Nephron (organoid): ENCODE data around the gene ATP1B2.

ENCODE experiments used
- H3K27ac Mint-ChIP-seq, 3 experiments: 2 replicates each; pipeline ENCODE4 v1.8.0; 2020; ENCODE audit warnings: mixed read lengths in 3 of 3, mild to moderate bottlenecking in 2 of 3, moderate library complexity in 1 of 3
- H3K27me3 Mint-ChIP-seq: 2 replicates; pipeline ENCODE4 v1.8.0; 2021; ENCODE audit warnings: low read depth, mild to moderate bottlenecking, moderate library complexity, mixed read lengths
- H3K36me3 Mint-ChIP-seq: 2 replicates; pipeline ENCODE4 v1.8.0; 2020; ENCODE audit warnings: low read depth, mixed read lengths
- H3K4me1 Mint-ChIP-seq: 2 replicates; pipeline ENCODE4 v1.8.0; 2020; ENCODE audit warnings: mixed read lengths
- H3K4me3 Mint-ChIP-seq, 3 experiments: 2 replicates each; pipeline ENCODE4 v1.8.0; 2020; ENCODE audit warnings: mild to moderate bottlenecking in 3 of 3, mixed read lengths in 3 of 3, moderate library complexity in 2 of 3
- H3K9me3 Mint-ChIP-seq: 2 replicates; pipeline ENCODE4 v1.8.0; 2020; ENCODE audit warnings: mixed read lengths
- CTCF ChIP-seq, 3 experiments: fragments of 200-600 bp; sonication (generic); IDR thresholded peaks; one replicate each; pipeline ENCODE4 v1.5.0; 2021; ENCODE audit warnings: antibody characterized with exemption in 3 of 3; ENCODE audit not compliant: unreplicated experiment in 3 of 3

Gene ATP1B2

DNA sequence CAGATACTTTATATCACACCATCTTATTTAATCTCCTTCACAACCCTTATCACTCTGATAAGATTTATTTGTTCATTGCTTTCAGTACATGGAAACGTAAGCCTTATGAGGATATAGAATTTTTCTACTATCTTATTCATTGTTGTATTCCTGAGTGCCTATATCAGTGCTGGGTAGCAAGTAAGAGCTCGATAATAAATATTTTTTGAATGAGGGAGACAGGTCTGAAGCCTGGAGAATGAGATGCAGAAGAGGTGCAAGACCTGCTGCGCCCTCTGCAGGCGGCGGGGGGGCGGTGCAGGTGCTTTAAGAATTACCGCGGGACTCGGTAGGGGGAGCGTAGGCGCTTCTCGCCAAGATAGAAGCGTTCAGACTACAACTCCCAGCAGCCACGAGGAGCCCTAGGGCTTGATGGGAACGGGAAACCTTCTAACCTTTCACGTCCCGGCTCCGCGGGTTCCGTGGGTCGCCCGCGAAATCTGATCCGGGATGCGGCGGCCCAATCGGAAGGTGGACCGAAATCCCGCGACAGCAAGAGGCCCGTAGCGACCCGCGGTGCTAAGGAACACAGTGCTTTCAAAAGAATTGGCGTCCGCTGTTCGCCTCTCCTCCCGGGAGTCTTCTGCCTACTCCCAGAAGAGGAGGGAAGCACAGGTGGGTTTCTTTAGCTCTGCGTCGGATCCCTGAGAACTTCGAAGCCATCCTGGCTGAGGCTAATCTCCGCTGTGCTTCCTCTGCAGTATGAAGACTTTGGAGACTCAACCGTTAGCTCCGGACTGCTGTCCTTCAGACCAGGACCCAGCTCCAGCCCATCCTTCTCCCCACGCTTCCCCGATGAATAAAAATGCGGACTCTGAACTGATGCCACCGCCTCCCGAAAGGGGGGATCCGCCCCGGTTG, 37.4 kb downstream of the ATP1B2 start, which contains the start of gene WRAP53:
TSS of gene WRAP53 (plus strand) at position 570 of the 900 bp plus-strand sequence. CDS start at position 742, 172 bp downstream.
- H3K9me3 Mint-ChIP-seq, result no peaks in the 10 kb centered on the region
- no peaks in the 10 kb centered on the region for H3K27me3 Mint-ChIP-seq
- H3K4me1 Mint-ChIP-seq, result peaks cover 22% of the 10 kb centered on the region
- peak within 1 kb of the TSS; percentile 93 to 98 (median 98) for H3K4me3 Mint-ChIP-seq
- TF ChIP-seq CTCF (IDR thresholded peaks at IDR 0.05; ENCODE audit: unreplicated experiment in 3 of 3), result peak; percentile 99 to 100 (median 99)
- H3K27ac Mint-ChIP-seq, result peak within 1 kb of the TSS; percentile 100
- H3K36me3 Mint-ChIP-seq, result peaks cover 12% of the 10 kb centered on the region

DNA sequence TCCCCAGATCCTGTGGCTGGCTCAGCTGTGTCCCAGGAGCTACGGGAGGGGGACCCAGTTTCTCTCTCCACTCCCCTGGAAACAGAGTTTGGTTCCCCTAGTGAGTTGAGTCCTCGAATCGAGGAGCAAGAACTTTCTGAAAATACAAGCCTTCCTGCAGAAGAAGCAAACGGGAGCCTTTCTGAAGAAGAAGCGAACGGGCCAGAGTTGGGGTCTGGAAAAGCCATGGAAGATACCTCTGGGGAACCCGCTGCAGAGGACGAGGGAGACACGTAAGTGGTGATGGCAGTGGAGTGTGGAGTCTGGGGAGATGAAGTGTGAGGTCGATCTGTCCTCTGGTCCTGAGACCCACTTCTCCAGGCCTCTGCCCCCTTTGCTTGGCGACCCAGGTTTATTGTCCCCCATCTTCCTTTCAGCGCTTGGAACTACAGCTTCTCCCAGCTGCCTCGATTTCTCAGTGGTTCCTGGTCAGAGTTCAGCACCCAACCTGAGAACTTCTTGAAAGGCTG, 38.1 kb downstream of the ATP1B2 start:
- no peak for TF ChIP-seq CTCF (IDR thresholded peaks at IDR 0.05; ENCODE audit: unreplicated experiment in 3 of 3)
- Mint-ChIP-seq H3K4me1 (peaks cover 22% of the 10 kb centered on the region), H3K27ac (peak overlapping the region; percentile 100), H3K27me3 (no peaks in the 10 kb centered on the region), H3K9me3 (no peaks in the 10 kb centered on the region), H3K36me3 (peaks cover 16% of the 10 kb centered on the region), H3K4me3 (peak overlapping the region; percentile 93 to 98 (median 98))

GRCh38 chr17:7695586-7695985, 44.9 kb downstream of the ATP1B2 start:
- peaks cover 34% of the 10 kb centered on the region for H3K36me3 Mint-ChIP-seq
- H3K9me3 Mint-ChIP-seq, result no peaks in the 10 kb centered on the region
- H3K27ac Mint-ChIP-seq, result no peak overlapping the region
- H3K4me1 Mint-ChIP-seq, result no peaks in the 10 kb centered on the region
- no peak for TF ChIP-seq CTCF (IDR thresholded peaks at IDR 0.05; ENCODE audit: unreplicated experiment in 3 of 3)
- peaks cover 2% of the 10 kb centered on the region for H3K27me3 Mint-ChIP-seq
- peak overlapping the region in 1 of 3 experiments; percentile 18 for H3K4me3 Mint-ChIP-seq

- H3K4me1 Mint-ChIP-seq, result no peaks in the 10 kb centered on the region
- H3K27me3 Mint-ChIP-seq, result peaks cover 6% of the 10 kb centered on the region
- no peak overlapping the region for H3K27ac Mint-ChIP-seq
- no peak for TF ChIP-seq CTCF (IDR thresholded peaks at IDR 0.05; ENCODE audit: unreplicated experiment in 3 of 3)
- no peaks in the 10 kb centered on the region for H3K9me3 Mint-ChIP-seq
- no peak overlapping the region for H3K4me3 Mint-ChIP-seq
- peaks cover 34% of the 10 kb centered on the region for H3K36me3 Mint-ChIP-seq
Measured at GRCh38 chr17:7697828-7698588, 47.3 kb downstream of the ATP1B2 start.

- Mint-ChIP-seq H3K4me3 (no peak overlapping the region), H3K36me3 (peaks cover 28% of the 10 kb centered on the region), H3K27ac (no peak overlapping the region), H3K9me3 (no peaks in the 10 kb centered on the region), H3K27me3 (peaks cover 15% of the 10 kb centered on the region), H3K4me1 (peaks cover 15% of the 10 kb centered on the region)
- TF ChIP-seq CTCF (IDR thresholded peaks at IDR 0.05; ENCODE audit: unreplicated experiment in 3 of 3), result no peak
Measured at GRCh38 chr17:7700510-7700909, 49.8 kb downstream of the ATP1B2 start.
